GM12878 (cell line): ENCODE data around the gene TUBB4B. TPM values are rescaled to one million over a fixed set of nuclear protein-coding genes. Genes with fewer than 3 reads are reported as not detected.

Experiments
- ATAC-seq: fragments of 200-7000 bp; cut with Tn5 transposase; 3 replicates; pipeline ENCODE4 v1.9.1; 2020; ENCODE audit warnings: mild to moderate bottlenecking, moderate library complexity
- BruUV-seq: library from RNA; stranded (reverse); fragments of 400-500 nt; replicated peaks from 2 replicates; lab custom pipeline; 2021; lab: Mats Ljungman, UMichigan
- CTCF ChIA-PET: fragments of 300-600 bp; sonication (Branson Sonifier 250); formaldehyde crosslinking; extraction: SDS; loops from one replicate; lab custom pipeline; 2021; ENCODE audit warnings: inconsistent platforms; lab: Yijun Ruan, JAX
- POLR2A ChIA-PET: fragments of 350-600 bp; formaldehyde crosslinking; extraction: SDS; loops from one replicate; lab custom pipeline; 2021; ENCODE audit warnings: inconsistent platforms; lab: Charles Lee
- RAD21 ChIA-PET: fragments of 300-600 bp; sonication (Branson Sonifier 250); formaldehyde crosslinking; loops from one replicate; lab custom pipeline; 2023; ENCODE audit warnings: antibody characterized with exemption; ENCODE audit not compliant: unreplicated experiment; lab: Charles Lee
- SMC1A ChIA-PET: fragments of 300-600 bp; sonication (Branson Sonifier 250); formaldehyde crosslinking; loops from one replicate; lab custom pipeline; 2023; ENCODE audit not compliant: unreplicated experiment, uncharacterized antibody; lab: Charles Lee
- DNase-seq: peaks from one replicate; pipeline ENCODE4 v3.0.0-alpha.2; 2011; ENCODE audit warnings: low read depth, low spot score
- FAIRE-seq: peaks from 3 replicates; lab custom pipeline; 2011; peaks lifted over from hg19 to GRCh38; lab: Jason Lieb, UNC
- H2AFZ ChIP-seq: 2 replicates; pipeline ENCODE4 v1.6.0; 2011; ENCODE audit warnings: low read depth, low read length, control low read depth; ENCODE audit not compliant: control insufficient read depth
- H3K27ac ChIP-seq: 2 replicates; pipeline ENCODE4 v1.5.1; 2011; ENCODE audit warnings: control low read depth; ENCODE audit not compliant: control insufficient read depth, insufficient read depth
- H3K27me3 ChIP-seq, 2 experiments: replicated peaks in 1 of 2; 2 replicates each; pipeline versions ENCODE4 v1.6.0 to v1.6.1; 2011; ENCODE audit warnings: low read length in 1 of 2; ENCODE audit not compliant: control insufficient read depth in 2 of 2, insufficient read depth in 2 of 2
- H3K36me3 ChIP-seq, 2 experiments: 2 replicates each; pipeline ENCODE4 v1.5.1; 2011; ENCODE audit warnings: low read length in 1 of 2; ENCODE audit not compliant: control insufficient read depth in 2 of 2, insufficient read depth in 2 of 2
- H3K4me1 ChIP-seq: 2 replicates; pipeline ENCODE4 v1.6.1; 2011; ENCODE audit warnings: mild to moderate bottlenecking, low read length, moderate library complexity, mixed read lengths; ENCODE audit not compliant: control insufficient read depth, insufficient read depth
- H3K4me2 ChIP-seq: 2 replicates; pipeline ENCODE4 v1.6.0; 2011; ENCODE audit warnings: control low read depth; ENCODE audit not compliant: control insufficient read depth, insufficient read depth
- H3K4me3 ChIP-seq: fragments of 200-600 bp; sonication (generic); 2 replicates; pipeline ENCODE4 v1.5.1; 2016
- H3K79me2 ChIP-seq: 2 replicates; pipeline ENCODE4 v1.6.0; 2011; ENCODE audit warnings: low read length; ENCODE audit not compliant: control insufficient read depth, insufficient read depth
- H3K9ac ChIP-seq: 2 replicates; pipeline ENCODE4 v1.8.0; 2011; ENCODE audit warnings: low read length, control low read depth, mixed read lengths; ENCODE audit not compliant: control insufficient read depth, insufficient read depth
- H3K9me3 ChIP-seq: replicated peaks from 3 replicates; pipeline ENCODE4 v1.5.1; 2011; ENCODE audit warnings: mild to moderate bottlenecking, low read length; ENCODE audit not compliant: control insufficient read depth, insufficient read depth
- H4K20me1 ChIP-seq: 2 replicates; pipeline ENCODE4 v1.6.0; 2011; ENCODE audit not compliant: control insufficient read depth, insufficient read depth
- BCL3 ChIP-seq: IDR thresholded peaks from 2 replicates; pipeline ENCODE4 v1.6.1; 2011; ENCODE audit warnings: borderline replicate concordance, low read depth, mild to moderate bottlenecking, moderate library complexity, low read length; ENCODE audit not compliant: insufficient read depth, poor library complexity, severe bottlenecking
- ELK1 ChIP-seq: IDR thresholded peaks from 2 replicates; pipeline ENCODE4 v1.6.1; 2012; ENCODE audit warnings: low read depth, low read length, improper control_type of control experiment
- FOXM1 ChIP-seq: IDR thresholded peaks from 2 replicates; pipeline ENCODE4 v1.6.1; 2012; ENCODE audit warnings: low read depth, mild to moderate bottlenecking, inconsistent platforms, low read length, moderate library complexity
- MTA3 ChIP-seq: IDR thresholded peaks from 2 replicates; pipeline ENCODE4 v1.6.1; 2012; ENCODE audit warnings: low read length, inconsistent platforms, borderline replicate concordance
- NR2F1 ChIP-seq: fragments of 450-650 bp; conservative IDR thresholded peaks from 2 replicates; pipeline ENCODE4 v1.6.1; 2017; ENCODE audit warnings: mild to moderate bottlenecking
- SRF ChIP-seq, 2 experiments: IDR thresholded peaks; 2 replicates each; pipeline ENCODE4 v1.6.1; 2011; ENCODE audit warnings: low read depth in 2 of 2, low read length in 2 of 2, mild to moderate bottlenecking in 1 of 2, moderate library complexity in 1 of 2
- TARDBP ChIP-seq: IDR thresholded peaks from 2 replicates; pipeline ENCODE4 v1.6.1; 2016; ENCODE audit warnings: borderline replicate concordance
- TCF3 ChIP-seq: IDR thresholded peaks from 2 replicates; pipeline ENCODE4 v1.6.1; 2012; ENCODE audit warnings: low read depth, mild to moderate bottlenecking, low read length, borderline replicate concordance; ENCODE audit not compliant: insufficient read depth
- YY1 ChIP-seq: IDR thresholded peaks from 2 replicates; pipeline ENCODE4 v1.6.1; 2011; ENCODE audit warnings: low read depth, mild to moderate bottlenecking, low read length
- ZNF622 ChIP-seq: fragments of 450-650 bp; IDR thresholded peaks from 2 replicates; pipeline ENCODE4 v1.6.1; 2017; ENCODE audit warnings: mild to moderate bottlenecking, inconsistent platforms
- WGBS: methylation state at CpG from one replicate; pipeline ENCODE4 v1.1.6; 2016; ENCODE audit warnings: low lambda C conversion rate; ENCODE audit not compliant: insufficient replicate concordance, insufficient coverage; ENCODE audit errors: missing lambda C conversion rate; 5-methylcytosine and 5-hydroxymethylcytosine counted together
- in situ Hi-C: fragments of 300-500 bp; cut with MboI; formaldehyde crosslinking; loops from 9 replicates; pipeline ENCODE4 v1.14.3; 2018; ENCODE audit warnings: mixed read lengths
- intact Hi-C: fragments of 100-400 bp; cut with micrococcal nuclease; formaldehyde crosslinking; loops from one replicate; pipeline ENCODE4 v1.14.2; 2022; ENCODE audit not compliant: unreplicated experiment
- polyA plus RNA-seq, 11 experiments: library from polyadenylated mRNA; depleted of rRNA in 4 of 11; unstranded in 6 of 11; stranded (reverse) in 5 of 11; fragments of >200 nt; fragmentation: Nextera tagmentation in 4 of 11; fragmentation: Illumina TruSeq in 1 of 11; extraction: Ambion mirVana in 4 of 11; extraction: Trizol in 1 of 11; gene quantifications; 1 replicate in 1 of 11; 2 replicates in 10 of 11; pipeline versions ENCODE4 v1.2.1 to v1.2.3, GENCODE V29; 2011 to 2016; ENCODE audit warnings: inconsistent platforms in 2 of 11, missing spikeins in 2 of 11, low read depth in 1 of 11
- total RNA-seq, 4 experiments: library from RNA; depleted of rRNA in 3 of 4; stranded (reverse); fragments of >200 nt in 3 of 4; fragmentation: Illumina TruSeq in 1 of 4; extraction: Trizol in 1 of 4; gene quantifications; 2 replicates each; pipeline versions ENCODE4 v1.2.1 to v1.2.3, GENCODE V29; 2013 to 2021
- TF ChIP-seq, protein P1 (sequence below): fragments of 150-350 bp; IDR thresholded peaks from 2 replicates; pipeline ENCODE4 v1.6.1; 2016; ENCODE audit warnings: low read depth, low read length
- TF ChIP-seq, protein P2 (sequence below), 3 experiments: IDR thresholded peaks in 2 of 3; conservative IDR thresholded peaks in 1 of 3; 2 replicates each; pipeline ENCODE4 v1.5.1; 2011; ENCODE audit warnings: low read depth in 3 of 3, low read length in 3 of 3, mild to moderate bottlenecking in 3 of 3, control low read depth in 2 of 3, moderate library complexity in 2 of 3, inconsistent platforms in 1 of 3, mixed read lengths in 1 of 3; ENCODE audit not compliant: control insufficient read depth in 2 of 3, insufficient read depth in 1 of 3; ENCODE audit errors: extremely low read depth in 1 of 3
- TF ChIP-seq, protein P3 (sequence below): fragments of 450-650 bp; IDR thresholded peaks from 2 replicates; pipeline ENCODE4 v1.6.1; 2018; ENCODE audit warnings: mild to moderate bottlenecking, low read depth, moderate library complexity; ENCODE audit not compliant: partially characterized antibody

The TUBB4B gene
- total and polyA plus RNA-seq, 10 of the 15 experiments (the other 5 are each of a cell fraction or from before 2014, with no cell fraction given): 23.0 to 532 (median 254) TPM

- no peak for FAIRE-seq
- in situ Hi-C loops (no loop called here), intact Hi-C loops (no loop called here)
- Histone ChIP-seq H3K79me2 (peaks cover 10% of the 10 kb centered on the region), H3K4me2 (peak overlapping the region; percentile 54), H3K9ac (no peak overlapping the region), H3K4me1 (peaks cover 24% of the 10 kb centered on the region), H3K36me3 (no peaks in the 10 kb centered on the region), H3K9me3 (no peaks in the 10 kb centered on the region), H3K27ac (no peak overlapping the region), H3K27me3 (no peaks in the 10 kb centered on the region), H4K20me1 (no peaks in the 10 kb centered on the region), H3K4me3 (no peak overlapping the region), H2AFZ (no peak overlapping the region)
- ChIA-PET CTCF (no interaction called here), SMC1A (interaction anchor here (0.9 to 1.9 kb wide), 3 partner anchors 10 to 50 kb away, joined by 4 to 9 read pairs (median 5); partner anchors contain the start of genes ANAPC2 and SSNA1), RAD21 (no interaction called here), POLR2A (interaction anchor here (0.8 to 2.5 kb wide), 3 partner anchors 10 to 67 kb away, joined by 3 to 9 read pairs (median 6); partner anchors contain the start of gene SSNA1)
- DNase-seq: no peak
- BruUV-seq: no TSS peak
- ATAC-seq: no peak
- WGBS: 86% methylated on average over 11 of the region's 11 CpGs
- TF ChIP-seq TARDBP (no peak), BCL3 (no peak), NR2F1 (no peak), YY1 (no peak), MTA3 (no peak), ZNF622 (no peak), FOXM1 (no peak), ELK1 (no peak), SRF (IDR thresholded peaks at IDR 0.05; ENCODE audit: low read depth in 2 of 2, low read length in 2 of 2) (no peak), TCF3 (no peak)
- TF ChIP-seq, protein P1, sequence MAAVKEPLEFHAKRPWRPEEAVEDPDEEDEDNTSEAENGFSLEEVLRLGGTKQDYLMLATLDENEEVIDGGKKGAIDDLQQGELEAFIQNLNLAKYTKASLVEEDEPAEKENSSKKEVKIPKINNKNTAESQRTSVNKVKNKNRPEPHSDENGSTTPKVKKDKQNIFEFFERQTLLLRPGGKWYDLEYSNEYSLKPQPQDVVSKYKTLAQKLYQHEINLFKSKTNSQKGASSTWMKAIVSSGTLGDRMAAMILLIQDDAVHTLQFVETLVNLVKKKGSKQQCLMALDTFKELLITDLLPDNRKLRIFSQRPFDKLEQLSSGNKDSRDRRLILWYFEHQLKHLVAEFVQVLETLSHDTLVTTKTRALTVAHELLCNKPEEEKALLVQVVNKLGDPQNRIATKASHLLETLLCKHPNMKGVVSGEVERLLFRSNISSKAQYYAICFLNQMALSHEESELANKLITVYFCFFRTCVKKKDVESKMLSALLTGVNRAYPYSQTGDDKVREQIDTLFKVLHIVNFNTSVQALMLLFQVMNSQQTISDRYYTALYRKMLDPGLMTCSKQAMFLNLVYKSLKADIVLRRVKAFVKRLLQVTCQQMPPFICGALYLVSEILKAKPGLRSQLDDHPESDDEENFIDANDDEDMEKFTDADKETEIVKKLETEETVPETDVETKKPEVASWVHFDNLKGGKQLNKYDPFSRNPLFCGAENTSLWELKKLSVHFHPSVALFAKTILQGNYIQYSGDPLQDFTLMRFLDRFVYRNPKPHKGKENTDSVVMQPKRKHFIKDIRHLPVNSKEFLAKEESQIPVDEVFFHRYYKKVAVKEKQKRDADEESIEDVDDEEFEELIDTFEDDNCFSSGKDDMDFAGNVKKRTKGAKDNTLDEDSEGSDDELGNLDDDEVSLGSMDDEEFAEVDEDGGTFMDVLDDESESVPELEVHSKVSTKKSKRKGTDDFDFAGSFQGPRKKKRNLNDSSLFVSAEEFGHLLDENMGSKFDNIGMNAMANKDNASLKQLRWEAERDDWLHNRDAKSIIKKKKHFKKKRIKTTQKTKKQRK: no peak
- TF ChIP-seq, protein P2, sequence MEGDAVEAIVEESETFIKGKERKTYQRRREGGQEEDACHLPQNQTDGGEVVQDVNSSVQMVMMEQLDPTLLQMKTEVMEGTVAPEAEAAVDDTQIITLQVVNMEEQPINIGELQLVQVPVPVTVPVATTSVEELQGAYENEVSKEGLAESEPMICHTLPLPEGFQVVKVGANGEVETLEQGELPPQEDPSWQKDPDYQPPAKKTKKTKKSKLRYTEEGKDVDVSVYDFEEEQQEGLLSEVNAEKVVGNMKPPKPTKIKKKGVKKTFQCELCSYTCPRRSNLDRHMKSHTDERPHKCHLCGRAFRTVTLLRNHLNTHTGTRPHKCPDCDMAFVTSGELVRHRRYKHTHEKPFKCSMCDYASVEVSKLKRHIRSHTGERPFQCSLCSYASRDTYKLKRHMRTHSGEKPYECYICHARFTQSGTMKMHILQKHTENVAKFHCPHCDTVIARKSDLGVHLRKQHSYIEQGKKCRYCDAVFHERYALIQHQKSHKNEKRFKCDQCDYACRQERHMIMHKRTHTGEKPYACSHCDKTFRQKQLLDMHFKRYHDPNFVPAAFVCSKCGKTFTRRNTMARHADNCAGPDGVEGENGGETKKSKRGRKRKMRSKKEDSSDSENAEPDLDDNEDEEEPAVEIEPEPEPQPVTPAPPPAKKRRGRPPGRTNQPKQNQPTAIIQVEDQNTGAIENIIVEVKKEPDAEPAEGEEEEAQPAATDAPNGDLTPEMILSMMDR (IDR thresholded peaks at IDR 0.05 in 2 of 3, conservative IDR thresholded peaks at IDR 0.05 in 1 of 3; ENCODE audit: control insufficient read depth in 2 of 3, extremely low read depth in 1 of 3, insufficient read depth in 1 of 3, low read depth in 3 of 3, low read length in 3 of 3): no peak
- TF ChIP-seq, protein P3, sequence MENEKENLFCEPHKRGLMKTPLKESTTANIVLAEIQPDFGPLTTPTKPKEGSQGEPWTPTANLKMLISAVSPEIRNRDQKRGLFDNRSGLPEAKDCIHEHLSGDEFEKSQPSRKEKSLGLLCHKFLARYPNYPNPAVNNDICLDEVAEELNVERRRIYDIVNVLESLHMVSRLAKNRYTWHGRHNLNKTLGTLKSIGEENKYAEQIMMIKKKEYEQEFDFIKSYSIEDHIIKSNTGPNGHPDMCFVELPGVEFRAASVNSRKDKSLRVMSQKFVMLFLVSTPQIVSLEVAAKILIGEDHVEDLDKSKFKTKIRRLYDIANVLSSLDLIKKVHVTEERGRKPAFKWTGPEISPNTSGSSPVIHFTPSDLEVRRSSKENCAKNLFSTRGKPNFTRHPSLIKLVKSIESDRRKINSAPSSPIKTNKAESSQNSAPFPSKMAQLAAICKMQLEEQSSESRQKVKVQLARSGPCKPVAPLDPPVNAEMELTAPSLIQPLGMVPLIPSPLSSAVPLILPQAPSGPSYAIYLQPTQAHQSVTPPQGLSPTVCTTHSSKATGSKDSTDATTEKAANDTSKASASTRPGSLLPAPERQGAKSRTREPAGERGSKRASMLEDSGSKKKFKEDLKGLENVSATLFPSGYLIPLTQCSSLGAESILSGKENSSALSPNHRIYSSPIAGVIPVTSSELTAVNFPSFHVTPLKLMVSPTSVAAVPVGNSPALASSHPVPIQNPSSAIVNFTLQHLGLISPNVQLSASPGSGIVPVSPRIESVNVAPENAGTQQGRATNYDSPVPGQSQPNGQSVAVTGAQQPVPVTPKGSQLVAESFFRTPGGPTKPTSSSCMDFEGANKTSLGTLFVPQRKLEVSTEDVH: no peak
Measured at GRCh38 chr9:137198902-137199283, 42.2 kb upstream of the TUBB4B start.
